GM23338 (cell line): Measurements from ENCODE around the gene SIGLEC8.

ENCODE experiments used
- CREB1 ChIP-seq: fragments of 250-450 bp; sonication (Bioruptor Pico); IDR thresholded peaks from 2 replicates; pipeline ENCODE4 v1.5.0; 2020; ENCODE audit warnings: low read depth, mild to moderate bottlenecking, moderate library complexity
- CTCF ChIP-seq, 2 experiments: fragments of 200-600 bp in 1 of 2; sonication (generic) in 1 of 2; conservative IDR thresholded peaks; 2 replicates each; pipeline versions ENCODE4 v1.5.1 to v1.6.1; 2016 to 2017; ENCODE audit warnings: antibody characterized with exemption in 2 of 2, low read depth in 2 of 2, mild to moderate bottlenecking in 2 of 2, moderate library complexity in 1 of 2
- EZH2 ChIP-seq: fragments of 200-600 bp; sonication (generic); IDR thresholded peaks from one replicate; pipeline ENCODE4 v1.8.0; 2017; ENCODE audit warnings: antibody characterized with exemption, mild to moderate bottlenecking, low read depth; ENCODE audit not compliant: unreplicated experiment
- EZH2phosphoT487 ChIP-seq: fragments of 200-600 bp; sonication (generic); IDR thresholded peaks from one replicate; pipeline ENCODE4 v1.8.1; 2018; ENCODE audit warnings: antibody characterized with exemption; ENCODE audit not compliant: unreplicated experiment
- JUNB ChIP-seq: IDR thresholded peaks from one replicate; pipeline ENCODE4 v1.6.1; 2016; ENCODE audit warnings: antibody characterized with exemption; ENCODE audit not compliant: unreplicated experiment
- POLR2AphosphoS5 ChIP-seq: IDR thresholded peaks from 2 replicates; pipeline ENCODE4 v1.6.1; 2016; ENCODE audit warnings: antibody characterized with exemption, low read depth
- REST ChIP-seq: IDR thresholded peaks from one replicate; pipeline ENCODE4 v1.6.1; 2018; ENCODE audit warnings: antibody characterized with exemption; ENCODE audit not compliant: unreplicated experiment
- ZNF331 ChIP-seq: fragments of 250-450 bp; sonication (Bioruptor Pico); IDR thresholded peaks from 2 replicates; pipeline ENCODE4 v1.5.0; 2020; ENCODE audit warnings: low read depth, mild to moderate bottlenecking, moderate library complexity

GRCh38 chr19:51470966-51471365 lies 12.7 kb upstream of the SIGLEC8 start:
- no peak for TF ChIP-seq CTCF (conservative IDR thresholded peaks at IDR 0.05; ENCODE audit: low read depth in 2 of 2)
- TF ChIP-seq EZH2 = no peak
- TF ChIP-seq POLR2AphosphoS5 = no peak
- TF ChIP-seq REST = no peak
- TF ChIP-seq EZH2phosphoT487 = no peak
- TF ChIP-seq JUNB = no peak
- no peak for TF ChIP-seq CREB1
- TF ChIP-seq ZNF331 (CRISPR knock-in tag) = no peak
